NCI-H2171 (cell line): ENCODE measurements around the gene TMEM203.

ENCODE experiments used
- DNase-seq: peaks from one replicate; lab custom pipeline; 2025; lab: John Stamatoyannopoulos, UW

Gene TMEM203

GRCh38 chr9:137217276-137218211 lies 12.1 kb upstream of the TMEM203 start:
- no peak for DNase-seq

DNA sequence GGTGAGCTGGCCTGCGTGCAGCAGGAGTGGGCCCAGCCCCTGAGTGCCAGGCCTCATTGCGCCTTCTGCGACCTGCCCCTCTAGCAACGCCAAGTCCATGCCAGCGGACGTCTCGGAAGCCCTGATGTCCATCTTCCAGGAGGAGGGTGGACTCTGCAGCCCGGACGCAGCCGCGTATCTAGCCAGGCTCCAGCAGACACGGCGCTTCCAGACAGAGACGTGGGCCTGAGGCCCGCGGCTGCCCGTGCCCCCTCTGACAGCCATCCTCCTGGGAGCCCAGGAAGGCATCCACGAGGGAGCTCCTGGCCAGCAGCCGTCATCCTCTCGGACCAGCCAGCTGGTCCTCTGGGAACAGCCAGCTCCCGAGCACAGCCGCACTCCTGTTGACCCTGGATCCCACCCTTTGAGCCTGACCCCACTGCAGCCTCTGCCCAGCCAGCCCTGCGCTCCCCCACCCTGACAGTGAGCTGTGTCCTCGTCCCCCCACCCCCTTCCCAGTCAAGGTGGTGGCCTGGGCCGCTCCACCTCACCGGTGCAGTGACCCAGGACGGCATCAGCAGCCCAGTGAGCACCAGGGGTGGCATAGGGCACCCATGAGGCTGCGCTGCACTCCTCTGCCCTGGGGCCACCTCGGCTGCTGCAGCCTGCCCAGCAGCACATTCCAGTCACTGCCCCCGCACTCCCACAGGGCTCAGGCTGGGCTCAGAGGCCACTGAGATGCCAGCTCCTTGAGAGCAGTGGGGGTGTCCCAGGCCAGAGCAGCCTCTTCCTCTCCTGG lies 10.9 kb upstream of the TMEM203 start:
- DNase-seq = no peak

GRCh38 chr9:137215196-137215986 lies 9.9 kb upstream of the TMEM203 start:
- DNase-seq = no peak

DNA sequence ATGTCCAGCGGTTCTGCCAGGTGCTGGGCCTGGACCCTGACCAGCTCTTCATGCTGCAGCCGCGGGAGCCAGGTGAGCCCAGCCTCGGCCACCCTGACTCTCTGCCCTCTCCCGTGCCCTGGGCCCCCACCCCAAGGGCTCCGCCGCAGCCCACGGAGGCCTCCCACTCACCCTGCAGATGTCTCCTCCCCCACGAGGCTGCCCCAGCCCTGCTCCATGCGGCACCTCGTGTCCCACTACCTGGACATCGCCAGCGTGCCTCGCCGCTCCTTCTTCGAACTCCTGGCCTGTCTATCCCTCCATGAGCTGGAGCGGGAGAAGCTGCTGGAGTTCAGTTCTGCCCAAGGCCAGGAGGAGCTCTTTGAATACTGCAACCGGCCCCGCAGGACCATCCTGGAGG lies 9.2 kb upstream of the TMEM203 start:
- no peak for DNase-seq

DNA sequence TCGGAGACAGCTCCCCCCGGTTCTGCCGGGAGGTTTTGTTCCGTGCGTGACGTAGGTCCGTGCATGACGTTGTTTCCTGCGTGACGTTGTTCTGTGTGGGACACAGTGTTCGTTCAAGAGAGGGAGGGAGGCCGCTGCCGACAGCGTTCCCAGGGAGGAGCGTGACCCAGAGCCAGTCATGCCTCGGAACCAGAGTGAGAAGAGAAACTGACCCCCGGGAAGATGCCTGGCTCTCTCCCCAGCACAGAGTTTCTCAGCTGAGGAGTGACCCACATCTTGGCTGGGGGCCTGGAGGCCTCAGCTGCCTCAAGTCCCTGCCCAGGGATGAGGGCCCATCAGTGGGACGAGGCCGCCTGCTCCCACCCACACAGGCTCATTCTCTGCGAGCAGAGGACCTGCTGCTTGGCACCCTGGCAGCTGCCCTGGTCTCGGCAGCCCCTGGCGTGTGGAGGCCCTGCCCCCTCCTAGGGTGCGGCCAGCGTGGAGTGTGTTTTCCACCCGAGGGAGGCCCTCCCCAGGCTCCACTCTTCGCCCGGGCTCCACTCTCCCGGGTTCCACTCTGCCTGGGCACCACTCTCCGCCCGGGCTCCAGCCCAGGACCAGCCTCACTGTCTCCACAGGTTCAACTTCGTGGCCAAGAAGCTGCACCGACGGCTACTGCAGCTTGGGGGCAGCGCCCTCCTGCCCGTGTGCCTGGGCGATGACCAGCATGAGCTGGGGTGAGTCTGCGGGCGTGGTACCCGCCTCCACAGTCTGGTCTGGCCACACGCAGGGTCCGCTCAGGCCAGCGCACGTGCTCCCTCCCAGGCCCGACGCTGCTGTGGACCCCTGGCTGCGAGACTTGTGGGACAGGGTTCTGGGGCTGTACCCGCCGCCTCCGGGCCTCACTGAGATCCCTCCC lies 8.0 kb upstream of the TMEM203 start:
- DNase-seq = no peak

DNA sequence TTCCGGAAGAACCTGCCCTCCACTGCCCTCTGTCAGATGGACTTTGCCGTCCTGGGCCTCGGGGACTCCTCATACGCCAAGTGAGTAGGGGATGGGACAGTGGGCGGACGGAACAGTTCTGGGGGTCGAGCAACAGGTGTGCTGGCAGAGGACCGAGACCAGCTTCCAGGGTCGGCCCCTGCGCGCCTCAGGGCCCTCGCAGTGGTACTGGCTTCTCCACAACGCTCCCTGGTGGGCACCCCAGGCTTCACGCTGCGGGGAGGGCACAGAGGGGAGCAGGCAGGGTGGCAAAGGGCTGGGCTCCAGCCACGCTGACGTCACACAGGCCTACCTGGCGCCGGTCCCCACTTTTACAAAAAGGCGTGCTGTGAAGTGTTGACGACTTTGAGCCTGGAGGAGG lies 7.1 kb upstream of the TMEM203 start:
- no peak for DNase-seq

DNA sequence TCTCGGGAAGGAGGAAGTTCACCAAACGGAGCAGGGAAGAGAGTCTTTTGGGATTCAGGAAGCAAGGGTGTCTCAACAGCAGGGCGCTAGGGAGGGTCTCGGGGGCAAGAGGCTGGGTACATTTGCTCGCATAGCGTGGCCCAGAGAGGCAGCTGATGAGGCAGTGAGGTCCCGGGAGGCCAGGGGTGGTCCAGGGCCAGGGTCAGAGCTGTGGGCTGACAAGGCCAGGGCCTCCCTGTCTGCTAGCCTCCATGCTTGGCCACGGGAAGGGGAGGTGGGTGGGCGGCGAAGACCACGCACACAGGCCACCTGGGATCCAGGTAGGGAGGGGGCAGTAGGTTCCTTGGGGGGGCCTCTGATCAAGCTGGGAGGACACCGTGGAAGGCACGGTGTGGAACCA lies 6.1 kb upstream of the TMEM203 start:
- DNase-seq = no peak

DNA sequence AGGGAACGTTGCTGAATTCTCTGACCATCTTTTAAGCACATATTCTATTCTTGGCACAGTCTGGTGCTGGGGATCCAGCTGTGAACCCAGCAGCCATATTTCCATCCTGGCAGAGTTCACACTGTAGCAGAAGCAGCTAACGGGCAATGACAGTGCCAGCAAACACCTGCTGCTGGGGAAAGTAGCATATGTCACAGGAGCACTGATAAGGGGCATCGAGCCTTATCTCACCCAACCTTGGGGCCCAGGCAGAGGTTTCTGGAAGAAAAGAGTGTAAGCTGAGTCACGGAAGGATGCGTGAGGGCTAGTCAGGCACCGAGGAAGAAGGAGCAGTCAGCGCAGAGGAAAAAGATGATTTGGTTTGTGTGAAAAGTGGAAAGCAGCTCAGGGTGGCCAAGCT lies 1.2 kb upstream of the TMEM203 start:
- DNase-seq = no peak

DNA sequence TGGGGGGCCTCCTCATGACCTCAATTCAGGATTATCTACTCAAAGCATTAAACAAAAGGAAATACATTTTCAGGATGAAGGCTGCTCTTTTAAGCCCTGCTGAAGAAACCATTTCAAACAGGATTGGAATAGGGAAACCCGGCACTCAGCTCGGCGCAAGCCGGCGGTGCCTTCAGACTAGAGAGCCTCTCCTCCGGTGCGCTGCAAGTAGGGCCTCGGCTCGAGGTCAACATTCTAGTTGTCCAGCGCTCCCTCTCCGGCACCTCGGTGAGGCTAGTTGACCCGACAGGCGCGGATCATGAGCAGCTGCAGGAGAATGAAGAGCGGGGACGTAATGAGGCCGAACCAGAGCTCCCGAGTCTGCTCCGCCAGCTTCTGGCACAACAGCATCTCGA lies 720 bp downstream of the TMEM203 start:
- no peak for DNase-seq

- DNase-seq = no peak
Observed at GRCh38 chr9:137202966-137203365, 2.5 kb downstream of the TMEM203 start.

- no peak for DNase-seq
Observed at GRCh38 chr9:137201205-137201868, 4.1 kb downstream of the TMEM203 start.

DNA sequence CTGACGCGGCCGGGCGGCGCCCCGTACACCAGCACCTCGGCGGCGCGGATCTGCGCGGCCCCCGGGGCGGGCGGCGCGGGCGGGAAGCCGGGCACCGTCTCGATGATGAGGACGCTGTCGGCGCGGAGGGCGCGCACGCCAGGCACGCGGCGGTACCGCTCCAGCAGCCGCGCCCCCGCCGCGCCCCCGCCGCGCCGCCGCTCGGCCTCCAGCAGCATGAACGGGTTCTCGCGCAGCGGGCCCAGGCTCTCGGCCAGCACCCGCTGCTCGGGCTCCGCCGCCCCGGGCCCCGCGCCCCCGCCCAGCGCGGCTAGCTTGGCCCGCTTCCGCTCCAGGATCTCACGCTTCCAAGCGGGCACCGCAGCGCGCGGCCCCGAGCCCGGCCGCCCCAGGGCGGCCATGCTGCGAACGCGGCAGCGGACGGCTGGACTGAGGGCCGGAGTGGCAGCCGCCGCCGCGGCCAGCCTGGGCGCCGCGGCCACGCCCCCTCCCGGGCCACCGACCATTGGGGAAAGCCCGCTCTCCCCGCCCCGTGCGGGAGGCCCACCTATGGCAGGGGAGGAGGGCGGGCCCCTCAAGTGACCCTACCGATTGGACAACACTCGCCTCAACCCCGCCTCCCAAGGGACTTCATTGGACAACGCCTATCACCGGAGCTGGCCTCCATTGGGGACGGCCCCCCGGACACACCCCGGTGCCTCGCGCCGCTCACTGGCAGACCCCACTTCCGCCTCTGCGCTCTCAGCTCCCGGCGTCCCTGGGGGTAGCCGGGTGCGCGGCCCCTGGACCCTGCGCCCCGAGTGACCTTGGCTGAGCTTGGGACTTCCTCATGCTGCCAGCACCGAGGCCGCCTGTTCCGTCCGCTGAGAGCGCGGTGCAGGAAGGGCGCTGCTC lies 4.9 kb downstream of the TMEM203 start, which contains the start of gene TPRN:
Gene TPRN (minus strand): TSS at position 431 of the 894 bp plus-strand sequence. CDS start 30 bp downstream, at position 401.
- peak; percentile 100 for DNase-seq

- no peak for DNase-seq
Observed at GRCh38 chr9:137199411-137200121, 5.9 kb downstream of the TMEM203 start.

DNA sequence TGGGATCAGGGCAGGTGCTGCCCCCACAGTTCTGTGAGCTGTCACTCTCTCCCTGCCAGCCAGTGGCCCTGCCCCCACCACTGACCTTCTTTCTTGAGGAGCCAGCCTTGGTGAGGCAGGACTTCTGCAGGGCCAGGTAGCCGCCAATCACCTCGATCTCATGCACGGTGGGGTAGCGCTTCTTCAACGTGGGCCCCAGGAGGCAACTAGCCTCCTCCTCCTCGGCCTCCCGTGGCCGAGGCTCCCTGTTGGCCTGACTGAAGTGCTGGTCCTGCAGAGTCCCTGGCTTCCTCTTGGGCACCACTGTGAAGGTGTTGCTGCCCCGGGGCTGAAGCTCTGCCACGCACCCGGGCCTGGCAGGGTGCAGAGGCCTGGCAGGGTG lies 6.6 kb downstream of the TMEM203 start:
- DNase-seq = no peak

- no peak for DNase-seq
Observed at GRCh38 chr9:137198051-137198901, 7.2 kb downstream of the TMEM203 start.

- peak; percentile 99 for DNase-seq
Observed at GRCh38 chr9:137195525-137196220, 9.8 kb downstream of the TMEM203 start.

DNA sequence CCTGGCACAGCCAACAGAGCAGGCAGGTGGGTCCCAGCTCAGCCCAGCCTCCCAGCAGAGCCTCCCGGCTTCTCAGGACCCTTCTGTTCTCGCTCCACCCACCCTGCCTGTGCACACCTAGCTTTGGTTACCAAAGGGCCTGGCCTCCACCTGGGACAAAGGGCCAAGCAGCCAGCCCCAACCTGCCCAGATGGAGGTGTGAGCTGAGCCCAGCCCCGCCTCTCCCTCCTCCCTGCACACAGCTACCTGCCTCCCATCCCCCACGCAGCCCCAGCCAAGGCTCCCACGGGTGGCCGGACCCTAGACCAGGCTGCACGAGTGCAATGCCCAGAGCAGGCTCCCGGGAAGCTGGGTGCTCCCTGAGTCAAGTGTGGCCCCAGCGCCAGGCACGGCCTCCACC lies 10.5 kb downstream of the TMEM203 start:
- DNase-seq = peak; percentile 80
